HepG2 (cell line): ENCODE results near the gene ALDH9A1. TPM values are rescaled to one million over a fixed set of nuclear protein-coding genes. Genes with fewer than 3 reads are reported as not detected.

Experiments used
- ATAC-seq: fragments of 200-7000 bp; cut with Tn5 transposase; 3 replicates; pipeline ENCODE4 v1.9.1; 2020; ENCODE audit warnings: mild to moderate bottlenecking, moderate library complexity
- BruUV-seq: library from RNA; stranded (reverse); fragments of 400-500 nt; replicated peaks from 2 replicates; lab custom pipeline; 2021; lab: Mats Ljungman, UMichigan
- CTCF ChIA-PET: fragments of 300-600 bp; formaldehyde crosslinking; extraction: SDS; loops from one replicate; lab custom pipeline; 2021; ENCODE audit warnings: low total read pairs, inconsistent platforms, low intra/inter-chr PET ratio; lab: Yijun Ruan, JAX
- POLR2A ChIA-PET: fragments of 350-600 bp; sonication (Branson Sonifier 250); formaldehyde crosslinking; loops from one replicate; lab custom pipeline; 2020; ENCODE audit warnings: antibody characterized with exemption, inconsistent platforms; lab: Yijun Ruan, JAX
- DNase-seq: peaks from one replicate; pipeline ENCODE4 v3.0.0-alpha.2; 2015; ENCODE audit warnings: low spot score
- FAIRE-seq: peaks from 3 replicates; lab custom pipeline; 2011; peaks lifted over from hg19 to GRCh38; lab: Jason Lieb, UNC
- H2AFZ ChIP-seq: one replicate; pipeline ENCODE4 v1.6.1; 2011; ENCODE audit warnings: low read length, inconsistent platforms
- H3K27ac ChIP-seq: fragments of 300-600 bp; 3 replicates; pipeline ENCODE4 v1.8.0; 2011; ENCODE audit warnings: mixed run types, mild to moderate bottlenecking, mixed read lengths, low read length, inconsistent platforms; ENCODE audit not compliant: insufficient read depth; ENCODE audit errors: extremely low read length
- H3K27me3 ChIP-seq, 2 experiments: fragments of 200-600 bp in 1 of 2; 2 replicates in 1 of 2; 3 replicates in 1 of 2; pipeline versions ENCODE4 v1.6.0 to v1.8.0; 2011; ENCODE audit warnings: low read length in 2 of 2, mild to moderate bottlenecking in 2 of 2, moderate library complexity in 2 of 2, inconsistent platforms in 1 of 2; ENCODE audit not compliant: insufficient read depth in 2 of 2, control insufficient read depth in 1 of 2
- H3K36me3 ChIP-seq, 2 experiments: fragments of 200-600 bp in 1 of 2; replicated peaks in 1 of 2; 2 replicates in 1 of 2; 3 replicates in 1 of 2; pipeline versions ENCODE4 v1.5.1 to v1.8.0; 2011; ENCODE audit warnings: low read length in 2 of 2, inconsistent platforms in 1 of 2; ENCODE audit not compliant: insufficient read depth in 2 of 2, control insufficient read depth in 1 of 2
- H3K4me1 ChIP-seq: 2 replicates; pipeline ENCODE4 v1.5.1; 2012; ENCODE audit warnings: low read length, inconsistent platforms; ENCODE audit not compliant: insufficient read depth
- H3K4me2 ChIP-seq: 2 replicates; pipeline ENCODE4 v1.6.0; 2011; ENCODE audit warnings: low read depth, low read length, inconsistent platforms
- H3K4me3 ChIP-seq, 3 experiments: fragments of 200-600 bp in 1 of 3; sonication (generic), shearing (Covaris generic) in 1 of 3; replicated peaks in 1 of 3; 2 replicates each; pipeline ENCODE4 v1.5.1; 2011 to 2016; ENCODE audit warnings: low read length in 3 of 3, inconsistent platforms in 2 of 3, low read depth in 2 of 3, mild to moderate bottlenecking in 2 of 3, control low read depth in 1 of 3, mixed read lengths in 1 of 3; ENCODE audit not compliant: insufficient read depth in 1 of 3
- H3K79me2 ChIP-seq: one replicate; pipeline ENCODE4 v1.6.1; 2011; ENCODE audit warnings: low read length, inconsistent platforms; ENCODE audit not compliant: insufficient read depth
- H3K9ac ChIP-seq: 2 replicates; pipeline ENCODE4 v1.6.0; 2011; ENCODE audit warnings: mild to moderate bottlenecking, low read depth, low read length, inconsistent platforms; ENCODE audit not compliant: insufficient read depth
- H3K9me3 ChIP-seq: 2 replicates; pipeline ENCODE4 v1.5.1; 2012; ENCODE audit warnings: mild to moderate bottlenecking, low read length
- H4K20me1 ChIP-seq: 2 replicates; pipeline ENCODE4 v1.6.0; 2011; ENCODE audit warnings: inconsistent platforms, mild to moderate bottlenecking, low read length, moderate library complexity; ENCODE audit not compliant: insufficient read depth
- CHCHD3 ChIP-seq: sonication (generic); formaldehyde crosslinking; IDR thresholded peaks from 2 replicates; pipeline ENCODE4 v1.8.0; 2022; ENCODE audit warnings: mild to moderate bottlenecking, missing genetic modification reagents, moderate library complexity
- HNRNPH1 ChIP-seq: fragments of 200-400 bp; formaldehyde crosslinking; optimal IDR thresholded peaks from 2 replicates; pipeline ENCODE3; 2017; ENCODE audit warnings: mild to moderate bottlenecking, low read depth, low read length
- KLF13 ChIP-seq: sonication (generic); formaldehyde crosslinking; IDR thresholded peaks from 2 replicates; pipeline ENCODE4 v1.4.0; 2020; ENCODE audit warnings: mild to moderate bottlenecking, missing genetic modification reagents
- KMT2A ChIP-seq: sonication (generic); formaldehyde crosslinking; IDR thresholded peaks from 2 replicates; pipeline ENCODE4 v1.4.0; 2020; ENCODE audit warnings: missing genetic modification reagents
- NFE2 ChIP-seq: sonication (generic); formaldehyde crosslinking; IDR thresholded peaks from 2 replicates; pipeline ENCODE4 v1.4.0; 2020; ENCODE audit warnings: missing genetic modification reagents
- NFE2L2 ChIP-seq: fragments of 150-350 bp; IDR thresholded peaks from 2 replicates; pipeline ENCODE4 v1.6.1; 2014; ENCODE audit warnings: low read length
- PTBP1 ChIP-seq: fragments of 200-400 bp; formaldehyde crosslinking; IDR thresholded peaks from 2 replicates; pipeline ENCODE4 v1.6.1; 2018; ENCODE audit warnings: low read length, low read depth; ENCODE audit not compliant: poor library complexity, severe bottlenecking
- RAD51 ChIP-seq: fragments of 450-650 bp; IDR thresholded peaks from 2 replicates; pipeline ENCODE4 v1.6.1; 2016; ENCODE audit warnings: borderline replicate concordance
- RFX5 ChIP-seq: IDR thresholded peaks from 2 replicates; pipeline ENCODE4 v1.6.1; 2011; ENCODE audit warnings: low read depth, low read length, improper control_type of control experiment
- RXRB ChIP-seq: IDR thresholded peaks from 2 replicates; pipeline ENCODE4 v1.6.1; 2016; ENCODE audit warnings: borderline replicate concordance, missing genetic modification reagents, missing compliant biosample characterization
- TARDBP ChIP-seq: sonication (generic); formaldehyde crosslinking; IDR thresholded peaks from 2 replicates; pipeline ENCODE4 v1.8.0; 2022; ENCODE audit warnings: mild to moderate bottlenecking, missing genetic modification reagents
- THYN1 ChIP-seq: sonication (generic); formaldehyde crosslinking; IDR thresholded peaks from 2 replicates; pipeline ENCODE4 v1.8.1; 2023; ENCODE audit warnings: low read depth, mild to moderate bottlenecking, moderate library complexity, missing genetic modification reagents, borderline replicate concordance
- ZBTB3 ChIP-seq: sonication (generic); formaldehyde crosslinking; IDR thresholded peaks from 2 replicates; pipeline ENCODE4 v1.4.0; 2020; ENCODE audit warnings: low read depth, mild to moderate bottlenecking, moderate library complexity, missing genetic modification reagents, borderline replicate concordance
- ZNF569 ChIP-seq: sonication (generic); formaldehyde crosslinking; IDR thresholded peaks from 2 replicates; pipeline ENCODE4 v1.5.0; 2020; ENCODE audit warnings: mild to moderate bottlenecking, missing genetic modification reagents, moderate library complexity, borderline replicate concordance
- WGBS: methylation state at CpG from one replicate; pipeline ENCODE4 v1.1.6; 2017; ENCODE audit warnings: low lambda C conversion rate; 5-methylcytosine and 5-hydroxymethylcytosine counted together
- in situ Hi-C: cut with HindIII; loops from 2 replicates; pipeline ENCODE4 v1.10.0; 2017; ENCODE audit warnings: low pct_unique_long_range_greater_than_20kb; ENCODE audit not compliant: extremely low pct_ligation_motif_present
- intact Hi-C: fragments of 100-400 bp; cut with micrococcal nuclease; formaldehyde crosslinking; loops from one replicate; pipeline ENCODE4 v1.10.0; 2022; ENCODE audit not compliant: unreplicated experiment
- polyA plus RNA-seq, 8 experiments: library from polyadenylated mRNA; depleted of rRNA in 3 of 8; stranded (reverse) in 7 of 8; unstranded in 1 of 8; fragments of >200 nt; fragmentation: Illumina TruSeq in 4 of 8; extraction: Trizol in 4 of 8; gene quantifications; 2 replicates each; pipeline versions ENCODE4 v1.2.1 to v1.2.3, GENCODE V29; 2011 to 2016; ENCODE audit warnings: low read depth in 4 of 8, missing spikeins in 1 of 8, mixed read lengths in 1 of 8; ENCODE audit not compliant: insufficient read depth in 1 of 8
- total RNA-seq, 5 experiments: library from RNA; depleted of rRNA; stranded (reverse); fragments of >200 nt; fragmentation: Illumina TruSeq; extraction: Trizol; gene quantifications; 2 replicates each; pipeline ENCODE4 v1.2.3, GENCODE V29; 2016; ENCODE audit warnings: low read depth in 1 of 5
- TF ChIP-seq, protein P1 (sequence below), 2 experiments: fragments of 450-650 bp in 1 of 2; sonication (generic) in 1 of 2; formaldehyde crosslinking; IDR thresholded peaks; 2 replicates each; pipeline versions ENCODE4 v1.5.0 to v1.8.0; 2020 to 2022; ENCODE audit warnings: mild to moderate bottlenecking in 1 of 2, missing genetic modification reagents in 1 of 2
- TF ChIP-seq, protein P2 (sequence below): sonication (generic); formaldehyde crosslinking; IDR thresholded peaks from 2 replicates; pipeline ENCODE4 v1.5.1; 2020; ENCODE audit warnings: missing genetic modification reagents, mild to moderate bottlenecking, borderline replicate concordance

The ALDH9A1 gene
- total and polyA plus RNA-seq, 2 of the 13 experiments (the other 11 are each of a cell fraction or from before 2014, with no cell fraction given) = 27.5 to 38.5 TPM

DNA sequence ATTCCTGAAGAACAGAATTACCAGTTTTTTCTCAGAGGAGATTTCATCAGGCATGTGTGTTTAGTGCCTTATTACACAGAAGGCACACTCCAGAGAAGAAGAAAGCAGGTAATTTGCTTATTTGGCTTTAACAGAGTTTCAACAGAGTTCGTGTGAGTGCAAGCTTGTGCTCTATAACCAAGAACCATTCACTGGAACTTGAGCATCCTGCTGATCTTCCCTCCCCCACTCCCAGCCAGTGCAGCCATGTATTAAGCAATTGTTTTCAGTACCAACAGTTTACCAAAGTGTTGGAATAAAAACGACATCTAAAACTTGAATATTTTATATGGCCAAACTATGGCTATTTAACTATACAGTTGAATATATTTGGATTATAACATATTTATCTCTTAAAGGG is 63.0 kb downstream of the ALDH9A1 start:
- no TSS peak for BruUV-seq
- H3K4me3 ChIP-seq = no peak overlapping the region
- CTCF ChIA-PET = no interaction called here
- H3K9ac ChIP-seq = no peak overlapping the region
- H3K27me3 ChIP-seq = no peaks in the 10 kb centered on the region; a peak in 1 of 5 replicates
- POLR2A ChIA-PET = no interaction called here
- no peak overlapping the region for H2AFZ ChIP-seq
- TF ChIP-seq CHCHD3 (CRISPR knock-in tag) (no peak), NFE2 (CRISPR knock-in tag) (no peak), NFE2L2 (no peak), RFX5 (no peak), HNRNPH1 (no peak), TARDBP (CRISPR knock-in tag) (no peak), ZBTB3 (CRISPR knock-in tag) (no peak), RAD51 (no peak), KLF13 (no peak), PTBP1 (no peak), ZNF569 (CRISPR knock-in tag) (no peak), KMT2A (CRISPR knock-in tag) (no peak), RXRB (CRISPR knock-in tag) (no peak), THYN1 (CRISPR knock-in tag) (no peak)
- TF ChIP-seq, protein P1, sequence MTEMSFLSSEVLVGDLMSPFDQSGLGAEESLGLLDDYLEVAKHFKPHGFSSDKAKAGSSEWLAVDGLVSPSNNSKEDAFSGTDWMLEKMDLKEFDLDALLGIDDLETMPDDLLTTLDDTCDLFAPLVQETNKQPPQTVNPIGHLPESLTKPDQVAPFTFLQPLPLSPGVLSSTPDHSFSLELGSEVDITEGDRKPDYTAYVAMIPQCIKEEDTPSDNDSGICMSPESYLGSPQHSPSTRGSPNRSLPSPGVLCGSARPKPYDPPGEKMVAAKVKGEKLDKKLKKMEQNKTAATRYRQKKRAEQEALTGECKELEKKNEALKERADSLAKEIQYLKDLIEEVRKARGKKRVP (CRISPR knock-in tag; IDR thresholded peaks at IDR 0.05) = no peak
- TF ChIP-seq, protein P2, sequence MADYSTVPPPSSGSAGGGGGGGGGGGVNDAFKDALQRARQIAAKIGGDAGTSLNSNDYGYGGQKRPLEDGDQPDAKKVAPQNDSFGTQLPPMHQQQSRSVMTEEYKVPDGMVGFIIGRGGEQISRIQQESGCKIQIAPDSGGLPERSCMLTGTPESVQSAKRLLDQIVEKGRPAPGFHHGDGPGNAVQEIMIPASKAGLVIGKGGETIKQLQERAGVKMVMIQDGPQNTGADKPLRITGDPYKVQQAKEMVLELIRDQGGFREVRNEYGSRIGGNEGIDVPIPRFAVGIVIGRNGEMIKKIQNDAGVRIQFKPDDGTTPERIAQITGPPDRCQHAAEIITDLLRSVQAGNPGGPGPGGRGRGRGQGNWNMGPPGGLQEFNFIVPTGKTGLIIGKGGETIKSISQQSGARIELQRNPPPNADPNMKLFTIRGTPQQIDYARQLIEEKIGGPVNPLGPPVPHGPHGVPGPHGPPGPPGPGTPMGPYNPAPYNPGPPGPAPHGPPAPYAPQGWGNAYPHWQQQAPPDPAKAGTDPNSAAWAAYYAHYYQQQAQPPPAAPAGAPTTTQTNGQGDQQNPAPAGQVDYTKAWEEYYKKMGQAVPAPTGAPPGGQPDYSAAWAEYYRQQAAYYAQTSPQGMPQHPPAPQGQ (CRISPR knock-in tag) = no peak
- TF ChIP-seq, all 625 proteins: peak for 0
- no peaks in the 10 kb centered on the region for H3K36me3 ChIP-seq
- no peaks in the 10 kb centered on the region for H3K9me3 ChIP-seq
- DNase-seq = no peak
- ATAC-seq = no peak
- H3K4me2 ChIP-seq = no peak overlapping the region
- H3K27ac ChIP-seq = no peak overlapping the region
- in situ Hi-C loops = no loop called here
- no peak for FAIRE-seq
- intact Hi-C loops = no loop called here
- H3K4me1 ChIP-seq = peaks cover 32% of the 10 kb centered on the region
- no peaks in the 10 kb centered on the region for H3K79me2 ChIP-seq
- WGBS = 71% methylated on average over 2 of the region's 2 CpGs
- H4K20me1 ChIP-seq = no peaks in the 10 kb centered on the region
